ENCODE measurements around the gene NABP1.

NABP1 gene

DNA sequence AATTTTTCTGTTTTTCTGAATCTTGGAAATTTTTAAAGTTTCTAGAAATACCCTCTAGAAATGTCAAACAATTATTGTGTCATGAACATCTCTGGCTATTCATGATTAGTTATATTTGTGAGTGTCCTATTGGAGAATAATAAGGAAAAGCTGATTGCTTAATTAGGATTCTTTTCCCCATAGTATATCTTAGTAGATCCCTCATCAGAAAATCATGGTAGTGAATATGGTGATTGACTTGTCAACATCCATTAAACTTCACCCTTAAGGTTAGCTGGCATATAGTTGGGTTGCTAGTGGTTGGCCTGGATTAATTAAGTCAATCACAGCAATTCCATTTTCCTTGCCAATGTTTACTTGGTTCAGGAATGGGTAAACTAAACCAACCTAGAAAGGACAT lies 18.7 kb upstream of the NABP1 start:
- H3K4me3 ChIP-seq (ENCODE audit: low read depth, low read length) = no peak overlapping the region
- in situ Hi-C loops (cut with HindIII; ENCODE audit: low sequenced_read_pairs) = no loop called here
- TF ChIP-seq CTCF (IDR thresholded peaks at IDR 0.05; ENCODE audit: low read depth, low read length) = no peak
- DNase-seq (ENCODE audit: low read depth, low spot score) = no peak

DNA sequence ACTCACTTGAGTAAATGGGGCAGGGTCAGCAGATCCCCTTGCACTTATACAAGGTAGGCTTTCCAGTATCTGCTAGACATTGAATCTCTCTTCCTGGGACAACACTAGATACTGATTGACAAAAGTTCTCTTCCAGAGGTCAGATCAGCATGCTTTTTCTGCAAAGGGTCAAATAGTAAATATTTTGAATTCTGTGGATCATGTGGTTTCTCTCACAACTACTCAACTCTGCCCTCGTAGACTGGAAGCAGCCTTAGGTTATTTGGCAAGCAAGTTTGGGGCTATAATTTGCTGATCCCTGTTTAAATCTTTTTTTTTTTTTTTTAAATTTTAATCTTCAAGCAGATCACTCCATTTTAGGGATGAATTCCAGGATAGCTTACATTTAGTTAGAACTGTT lies 17.4 kb upstream of the NABP1 start:
- TF ChIP-seq CTCF (IDR thresholded peaks at IDR 0.05; ENCODE audit: low read depth, low read length) = no peak
- DNase-seq (ENCODE audit: low read depth, low spot score) = no peak
- in situ Hi-C loops (cut with HindIII; ENCODE audit: low sequenced_read_pairs) = no loop called here
- H3K4me3 ChIP-seq (ENCODE audit: low read depth, low read length) = no peak overlapping the region

- in situ Hi-C loops (cut with HindIII; ENCODE audit: low sequenced_read_pairs) = no loop called here
- H3K4me3 ChIP-seq (ENCODE audit: low read depth, low read length) = no peak overlapping the region
- no peak for DNase-seq (ENCODE audit: low read depth, low spot score)
- TF ChIP-seq CTCF (IDR thresholded peaks at IDR 0.05; ENCODE audit: low read depth, low read length) = no peak
Measured at GRCh38 chr2:191661097-191661924, 16.6 kb upstream of the NABP1 start.

DNA sequence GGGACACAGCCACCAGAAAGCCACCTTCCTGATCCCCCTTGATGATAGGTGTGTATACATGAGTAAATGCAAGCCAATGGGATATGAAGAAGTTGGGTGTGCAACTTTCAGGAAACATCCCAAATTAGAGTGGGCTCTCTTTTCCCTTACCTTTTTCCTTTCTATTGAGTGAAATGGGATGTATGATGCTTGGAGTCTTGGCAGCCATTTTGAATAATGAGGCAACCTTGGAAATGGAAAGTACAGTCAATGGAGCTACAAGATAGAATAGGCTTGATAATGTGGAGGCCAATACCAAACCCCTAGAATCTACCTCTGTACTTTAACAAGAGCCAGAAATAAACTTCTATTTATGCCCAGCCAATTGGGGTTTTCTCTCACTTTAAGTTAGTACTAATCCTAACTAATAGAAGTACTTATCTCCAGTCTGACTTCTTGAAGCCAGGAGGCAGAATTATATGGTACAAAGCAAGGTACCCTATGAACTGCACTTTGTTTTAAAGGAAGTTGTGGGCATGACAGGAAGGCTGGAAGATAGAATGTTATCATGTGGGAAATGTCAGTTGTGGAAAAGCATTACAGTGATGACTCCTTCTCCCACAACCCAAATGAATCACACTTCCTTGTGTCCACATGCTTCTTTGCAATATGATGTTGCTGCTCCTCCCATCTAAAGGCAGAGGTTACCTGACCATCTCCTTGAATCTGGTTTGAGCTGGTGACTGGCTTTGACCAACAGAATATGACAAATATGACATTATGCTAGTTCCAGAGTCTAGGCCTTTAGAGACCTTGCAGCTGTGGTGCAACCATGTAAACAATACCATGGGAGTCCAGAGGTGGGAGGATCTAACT lies 12.9 kb upstream of the NABP1 start:
- in situ Hi-C loops (cut with HindIII; ENCODE audit: low sequenced_read_pairs) = no loop called here

GRCh38 chr2:191666226-191666625 lies 11.7 kb upstream of the NABP1 start:
- in situ Hi-C loops (cut with HindIII; ENCODE audit: low sequenced_read_pairs) = no loop called here
- peak; percentile 61 for DNase-seq (ENCODE audit: low read depth, low spot score)
- no peak for TF ChIP-seq CTCF (IDR thresholded peaks at IDR 0.05; ENCODE audit: low read depth, low read length)
- H3K4me3 ChIP-seq (ENCODE audit: low read depth, low read length) = no peak overlapping the region

More for the DNA sequence above, 12.9 kb upstream of the NABP1 start:
- no peak overlapping the region for H3K4me3 ChIP-seq (ENCODE audit: low read depth, low read length)
- no peak for TF ChIP-seq CTCF (IDR thresholded peaks at IDR 0.05; ENCODE audit: low read depth, low read length)
- DNase-seq (ENCODE audit: low read depth, low spot score) = peak; percentile 59

GRCh38 chr2:191666732-191667131 lies 11.2 kb upstream of the NABP1 start:
- H3K4me3 ChIP-seq (ENCODE audit: low read depth, low read length) = no peak overlapping the region
- TF ChIP-seq CTCF (IDR thresholded peaks at IDR 0.05; ENCODE audit: low read depth, low read length) = no peak
- in situ Hi-C loops (cut with HindIII; ENCODE audit: low sequenced_read_pairs) = no loop called here
- no peak for DNase-seq (ENCODE audit: low read depth, low spot score)
